Muscle of back (tissue), 11 donors: ENCODE results near the gene CCNY. TPM values are rescaled to one million over a fixed set of nuclear protein-coding genes. Genes with fewer than 3 reads are reported as not detected.

Experiments
- DNase-seq, 3 donors: peaks; one replicate each; pipeline versions ENCODE4 v3.0.0 to v3.0.0-alpha.2; 2013
- polyA plus RNA-seq, 10 donors: library from polyadenylated mRNA; unstranded; fragments of 120-200 nt; gene quantifications; one replicate each; pipeline ENCODE4 v1.2.1, GENCODE V29; 2013; ENCODE audit not compliant: insufficient read length in 10 of 10

Gene CCNY
- polyA plus RNA-seq, 10 donors = 79.1 to 108 (median 95.8) TPM

GRCh38 chr10:35423505-35424306 lies 87.4 kb downstream of the CCNY start:
- no peak for DNase-seq

- no peak for DNase-seq
Observed at GRCh38 chr10:35424680-35425285, 88.5 kb downstream of the CCNY start.

- DNase-seq = no peak
Observed at GRCh38 chr10:35425595-35425994, 89.3 kb downstream of the CCNY start.

GRCh38 chr10:35426657-35427056 lies 90.3 kb downstream of the CCNY start:
- DNase-seq = no peak

GRCh38 chr10:35427543-35427942 lies 91.2 kb downstream of the CCNY start:
- DNase-seq = no peak

DNA sequence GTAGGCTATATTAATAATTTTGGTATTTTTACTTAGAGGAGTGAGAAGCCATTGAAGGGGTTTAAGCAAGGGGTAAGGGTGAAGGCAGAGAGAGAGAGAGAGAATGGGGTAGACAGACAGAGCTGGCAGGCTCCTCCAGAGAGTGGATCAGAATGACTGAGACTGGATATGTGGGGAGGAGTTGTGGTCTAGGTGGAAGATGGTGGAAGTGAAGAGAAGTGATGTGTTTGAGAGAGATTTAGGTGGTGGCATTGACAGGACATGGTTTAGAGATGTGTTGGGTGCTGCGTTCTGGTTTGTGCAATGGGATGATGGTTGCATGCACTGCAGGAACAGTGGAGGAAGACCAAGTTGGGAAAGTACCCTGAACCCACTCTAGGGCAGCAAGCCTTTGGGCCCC lies 92.2 kb downstream of the CCNY start:
- DNase-seq = no peak

DNA sequence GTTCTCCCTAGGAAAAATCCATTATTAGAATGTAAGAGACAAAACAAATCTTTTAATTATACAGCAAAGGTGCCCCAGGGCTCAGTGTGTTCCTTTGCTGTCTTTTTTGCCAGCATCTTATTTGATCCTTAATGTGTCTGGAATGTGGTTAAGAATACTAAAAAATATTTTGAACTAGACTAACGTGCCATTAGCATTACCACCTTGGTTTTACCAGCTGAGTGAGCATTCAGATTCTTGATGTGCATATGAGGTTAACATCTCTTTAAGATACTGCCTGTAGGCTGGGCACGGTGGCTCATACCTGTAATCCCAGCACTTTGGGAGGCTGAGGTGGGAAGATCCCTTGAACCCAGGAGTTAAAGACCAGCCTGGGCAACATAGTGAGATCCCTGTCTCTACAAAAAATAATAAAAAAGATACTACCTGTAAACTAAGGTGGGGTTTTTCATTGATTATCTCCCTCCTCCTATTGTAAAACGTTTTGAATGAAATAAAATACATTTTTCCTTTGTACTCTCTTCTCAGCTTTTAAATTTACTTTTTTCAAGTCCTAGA lies 96.6 kb downstream of the CCNY start:
- DNase-seq = no peak

DNA sequence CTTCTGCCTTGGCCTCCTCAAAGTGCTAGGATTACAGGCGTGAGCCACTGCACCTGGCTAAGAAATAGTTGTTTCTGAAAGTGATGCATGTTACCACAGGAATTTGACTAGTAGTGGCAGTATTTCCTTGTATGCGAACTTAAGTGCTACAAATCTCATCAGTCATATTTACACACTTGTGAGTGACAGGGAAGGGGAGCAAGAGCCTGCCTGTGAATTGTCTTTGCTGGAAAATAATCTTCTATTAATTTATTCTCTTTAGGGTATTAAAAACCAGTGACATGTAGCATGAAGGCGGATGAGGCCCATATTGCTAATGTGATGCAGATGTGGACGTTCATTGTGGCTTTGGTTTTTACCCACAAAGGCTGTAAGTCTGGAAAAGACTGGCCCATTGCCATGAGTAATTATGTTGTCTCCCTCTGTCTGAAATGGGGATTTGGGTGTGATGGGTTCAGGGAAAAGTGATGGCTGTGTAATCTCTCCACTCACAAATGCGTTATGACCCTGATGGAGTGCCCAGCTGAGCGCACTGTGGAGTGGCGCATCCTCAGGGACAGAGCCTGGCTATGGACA lies 97.6 kb downstream of the CCNY start:
- peak in 2 of 3 donors; percentile 30 to 90 for DNase-seq

- no peak for DNase-seq
Observed at GRCh38 chr10:35434533-35434932, 98.2 kb downstream of the CCNY start.

- DNase-seq = no peak
Observed at GRCh38 chr10:35435824-35436223, 99.5 kb downstream of the CCNY start.

DNA sequence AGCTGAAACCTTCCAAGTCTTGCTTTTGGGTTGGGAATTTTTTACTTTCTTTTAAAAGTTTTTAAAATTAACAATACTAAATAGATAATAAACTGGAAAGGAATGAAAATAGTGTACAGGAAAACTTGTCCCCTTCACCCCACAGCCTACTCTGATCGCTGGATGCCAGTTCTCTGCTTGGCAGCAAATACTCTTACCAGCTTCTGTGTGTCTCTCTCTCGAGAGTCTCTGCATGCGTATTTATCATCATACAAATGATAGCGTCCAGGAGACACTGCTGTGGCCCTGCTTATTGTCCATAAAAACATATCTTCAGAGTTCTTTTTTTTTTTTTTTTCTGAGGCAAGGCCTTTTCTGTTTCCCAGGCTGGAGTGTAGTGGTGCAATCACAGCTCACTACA lies 101.5 kb downstream of the CCNY start:
- DNase-seq = no peak

- DNase-seq = no peak
Observed at GRCh38 chr10:35438718-35439571, 102.6 kb downstream of the CCNY start.

DNA sequence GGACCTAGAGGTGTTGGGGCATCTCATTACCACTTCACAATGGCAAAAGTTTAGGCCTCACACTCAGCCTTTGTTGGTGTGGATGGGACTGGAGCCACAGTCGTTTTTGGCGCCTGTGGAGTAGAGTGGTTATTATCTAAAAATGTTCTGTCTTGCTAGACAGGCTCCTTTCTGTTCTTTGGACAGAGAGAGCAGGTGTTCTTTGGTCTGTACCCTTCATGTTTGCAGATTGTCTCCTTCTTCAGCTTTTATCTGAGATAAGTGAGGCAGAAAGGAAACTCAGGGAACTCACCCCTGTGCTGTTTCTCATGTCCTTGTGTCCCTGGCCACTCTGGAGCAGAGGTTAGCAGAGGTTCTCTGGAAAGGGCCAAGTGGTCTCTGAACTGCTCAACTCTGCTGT lies 103.7 kb downstream of the CCNY start:
- DNase-seq = no peak

- DNase-seq = no peak
Observed at GRCh38 chr10:35442028-35442427, 105.7 kb downstream of the CCNY start.

DNA sequence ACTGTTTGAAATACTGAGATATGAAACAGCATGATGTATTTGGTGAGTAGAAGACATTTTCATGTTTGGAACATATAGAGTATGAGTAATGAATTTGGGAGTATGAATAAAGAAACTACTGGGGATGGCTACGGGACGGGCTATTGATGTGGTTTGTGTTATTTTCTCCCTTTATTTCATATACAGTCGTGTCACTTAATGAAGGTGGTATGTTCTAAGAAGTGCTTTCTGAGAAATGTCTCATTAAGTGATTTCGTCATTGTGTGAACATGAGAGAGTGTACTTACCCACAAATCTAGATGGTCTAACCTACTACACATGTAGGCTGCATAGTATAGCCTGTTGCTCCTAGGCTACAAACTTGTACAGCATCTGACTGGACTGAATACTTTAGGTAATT lies 106.3 kb downstream of the CCNY start:
- no peak for DNase-seq

GRCh38 chr10:35443858-35444257 lies 107.5 kb downstream of the CCNY start:
- no peak for DNase-seq

GRCh38 chr10:35445150-35445884 lies 109.0 kb downstream of the CCNY start:
- no peak for DNase-seq

- DNase-seq = no peak
Observed at GRCh38 chr10:35446439-35446838, 110.1 kb downstream of the CCNY start.

- DNase-seq = peak in 1 of 3 donors; percentile 31
Observed at GRCh38 chr10:35447693-35448407, 111.5 kb downstream of the CCNY start.
